PFSK-1 (cell line): ENCODE results near the gene ZNF775.

Experiments used
- POLR2AphosphoS5 ChIP-seq: IDR thresholded peaks from 2 replicates; pipeline ENCODE4 v1.6.1; 2012; ENCODE audit warnings: low read depth, mild to moderate bottlenecking, control low read depth, low read length, moderate library complexity
- SIN3A ChIP-seq: IDR thresholded peaks from 2 replicates; pipeline ENCODE4 v1.6.1; 2012; ENCODE audit warnings: mild to moderate bottlenecking, low read length, moderate library complexity, borderline replicate concordance; ENCODE audit not compliant: insufficient read depth
- TAF1 ChIP-seq: IDR thresholded peaks from 2 replicates; pipeline ENCODE4 v1.6.1; 2012; ENCODE audit warnings: low read length, control low read depth, borderline replicate concordance; ENCODE audit not compliant: insufficient read depth
- TF ChIP-seq, protein P1 (sequence below), 2 experiments: IDR thresholded peaks; 2 replicates each; pipeline versions ENCODE4 v1.6.1 to v1.8.0; 2011 to 2012; ENCODE audit warnings: low read depth in 2 of 2, low read length in 2 of 2, control low read depth in 1 of 2, inconsistent platforms in 1 of 2, mild to moderate bottlenecking in 1 of 2, moderate library complexity in 1 of 2; ENCODE audit not compliant: insufficient read depth in 1 of 2

DNA sequence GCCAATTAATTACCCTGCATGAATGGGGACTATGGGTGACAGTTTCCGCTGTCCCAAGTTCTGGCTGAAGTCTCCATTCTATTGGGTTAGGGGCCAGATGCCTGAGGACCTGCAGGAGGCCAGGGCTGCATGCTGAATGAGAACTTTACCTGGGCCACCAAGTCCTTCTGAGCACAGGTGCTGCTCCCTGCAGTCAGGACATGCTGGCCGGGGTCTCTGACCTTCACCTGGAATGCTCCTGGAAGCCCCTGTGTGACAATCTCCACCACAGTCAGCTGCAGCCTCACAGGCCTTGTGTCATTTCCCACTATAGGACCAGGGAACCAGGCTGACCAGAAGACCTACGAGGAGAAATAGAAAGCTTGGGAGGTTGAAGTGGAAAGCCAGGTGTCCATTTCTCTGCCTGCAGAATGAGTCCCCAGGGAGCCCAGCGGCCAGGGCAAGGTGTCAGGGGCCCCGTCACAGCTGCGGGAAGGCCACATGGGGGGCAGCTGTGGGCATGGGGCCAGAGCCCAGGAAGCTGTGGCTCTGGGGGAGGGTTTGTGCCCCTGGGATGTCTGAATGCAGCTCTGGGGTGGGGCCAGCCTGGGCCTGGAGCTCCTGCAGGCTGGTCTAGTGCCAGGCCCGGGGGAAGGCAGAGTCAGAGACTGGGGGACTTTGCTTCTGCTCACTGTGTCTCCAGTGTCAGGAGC, 65.7 kb downstream of the ZNF775 start:
- TF ChIP-seq POLR2AphosphoS5 (no peak), SIN3A (no peak), TAF1 (no peak)
- TF ChIP-seq, protein P1, sequence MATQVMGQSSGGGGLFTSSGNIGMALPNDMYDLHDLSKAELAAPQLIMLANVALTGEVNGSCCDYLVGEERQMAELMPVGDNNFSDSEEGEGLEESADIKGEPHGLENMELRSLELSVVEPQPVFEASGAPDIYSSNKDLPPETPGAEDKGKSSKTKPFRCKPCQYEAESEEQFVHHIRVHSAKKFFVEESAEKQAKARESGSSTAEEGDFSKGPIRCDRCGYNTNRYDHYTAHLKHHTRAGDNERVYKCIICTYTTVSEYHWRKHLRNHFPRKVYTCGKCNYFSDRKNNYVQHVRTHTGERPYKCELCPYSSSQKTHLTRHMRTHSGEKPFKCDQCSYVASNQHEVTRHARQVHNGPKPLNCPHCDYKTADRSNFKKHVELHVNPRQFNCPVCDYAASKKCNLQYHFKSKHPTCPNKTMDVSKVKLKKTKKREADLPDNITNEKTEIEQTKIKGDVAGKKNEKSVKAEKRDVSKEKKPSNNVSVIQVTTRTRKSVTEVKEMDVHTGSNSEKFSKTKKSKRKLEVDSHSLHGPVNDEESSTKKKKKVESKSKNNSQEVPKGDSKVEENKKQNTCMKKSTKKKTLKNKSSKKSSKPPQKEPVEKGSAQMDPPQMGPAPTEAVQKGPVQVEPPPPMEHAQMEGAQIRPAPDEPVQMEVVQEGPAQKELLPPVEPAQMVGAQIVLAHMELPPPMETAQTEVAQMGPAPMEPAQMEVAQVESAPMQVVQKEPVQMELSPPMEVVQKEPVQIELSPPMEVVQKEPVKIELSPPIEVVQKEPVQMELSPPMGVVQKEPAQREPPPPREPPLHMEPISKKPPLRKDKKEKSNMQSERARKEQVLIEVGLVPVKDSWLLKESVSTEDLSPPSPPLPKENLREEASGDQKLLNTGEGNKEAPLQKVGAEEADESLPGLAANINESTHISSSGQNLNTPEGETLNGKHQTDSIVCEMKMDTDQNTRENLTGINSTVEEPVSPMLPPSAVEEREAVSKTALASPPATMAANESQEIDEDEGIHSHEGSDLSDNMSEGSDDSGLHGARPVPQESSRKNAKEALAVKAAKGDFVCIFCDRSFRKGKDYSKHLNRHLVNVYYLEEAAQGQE (IDR thresholded peaks at IDR 0.05; ENCODE audit: insufficient read depth in 1 of 2, low read depth in 2 of 2, low read length in 2 of 2), result no peak
